Astrocyte of the hippocampus (primary cell): Measurements from ENCODE around the gene ACTN1.

Source experiments
- DNase-seq: peaks from one replicate; pipeline ENCODE4 v3.0.0; 2011; ENCODE audit warnings: low read depth, low spot score

ACTN1 gene

DNA sequence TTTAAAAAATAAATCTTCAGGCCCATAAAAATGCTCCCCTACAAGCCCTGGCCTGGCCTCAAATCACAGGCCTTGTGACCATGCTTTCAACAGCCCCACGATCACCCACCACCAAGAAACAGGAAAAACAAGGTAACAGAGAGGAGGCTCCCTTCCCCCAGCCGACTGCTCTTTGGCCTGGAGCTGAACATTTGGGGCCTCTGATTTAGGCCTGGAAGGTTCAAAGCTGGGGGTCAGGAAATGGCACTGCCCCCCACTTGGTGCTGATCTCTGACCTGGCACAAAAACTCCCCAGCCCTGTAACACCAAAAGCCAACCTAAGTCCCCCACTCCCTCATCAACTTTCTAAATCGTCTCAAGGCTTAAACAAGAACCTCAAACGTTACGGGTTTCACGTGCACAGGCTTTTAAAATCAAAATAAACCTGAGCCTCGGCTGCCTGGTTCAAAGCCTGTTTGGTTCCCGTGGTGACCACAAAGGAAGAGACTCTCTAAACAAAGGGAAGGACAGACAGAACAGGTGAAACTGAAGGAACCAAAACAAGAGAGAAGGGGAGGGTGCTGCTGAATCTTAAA, 9.0 kb downstream of the ACTN1 start:
- no peak for DNase-seq

DNA sequence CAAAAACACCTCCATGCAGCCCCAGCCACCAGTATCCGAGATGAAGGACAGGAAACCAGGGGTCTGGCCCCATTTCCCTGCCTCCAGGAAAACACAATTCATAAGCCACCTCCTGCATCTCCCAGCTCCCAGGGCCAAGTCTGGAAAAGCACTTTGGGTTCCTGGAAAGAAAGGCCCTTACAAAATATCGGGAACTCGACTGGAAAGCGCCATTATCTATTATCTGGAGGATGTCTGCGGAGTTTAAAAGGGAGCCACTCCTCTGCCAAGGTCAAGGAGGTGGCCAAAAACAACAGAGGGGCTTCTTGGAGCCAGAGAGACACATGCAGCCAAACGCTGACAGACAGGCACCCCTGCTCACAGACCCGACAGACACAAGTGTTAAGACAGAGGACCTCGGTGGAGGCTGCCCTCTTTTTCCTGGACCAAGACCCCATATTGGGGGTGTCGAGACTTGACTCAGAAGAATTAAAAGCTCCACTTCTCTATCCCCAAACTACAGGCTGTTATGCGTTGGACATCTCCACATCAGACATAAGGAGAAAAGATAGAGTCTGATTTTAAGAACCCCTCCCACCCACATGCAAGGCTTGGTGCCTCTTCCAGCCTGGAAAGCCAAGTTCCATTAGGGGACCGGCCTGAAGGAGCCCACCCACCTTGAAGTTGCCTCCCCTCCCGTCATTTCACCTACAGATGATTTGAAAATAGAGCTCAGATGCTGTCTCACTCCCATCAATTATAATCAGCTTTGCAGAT, 9.6 kb downstream of the ACTN1 start:
- DNase-seq, result peak; percentile 25

DNA sequence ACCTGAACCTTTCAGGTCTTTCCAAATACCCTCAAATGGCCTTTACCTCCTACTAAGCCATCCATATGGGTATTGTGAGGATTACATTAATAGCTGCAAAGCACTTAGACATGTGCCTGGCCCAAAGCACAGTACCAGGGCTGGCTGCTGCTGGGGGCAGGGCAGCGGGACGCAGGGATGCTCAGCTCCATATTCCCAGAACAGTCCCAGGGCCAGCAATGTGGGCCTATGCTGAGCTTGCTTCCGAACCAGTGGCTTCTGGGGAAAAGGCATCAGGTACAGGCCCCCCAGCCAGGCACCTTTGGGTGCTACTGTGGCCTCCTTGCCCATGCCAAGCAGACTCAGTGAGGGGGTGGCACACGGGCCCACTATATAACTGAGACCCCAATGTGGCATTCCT, 10.4 kb downstream of the ACTN1 start:
- DNase-seq, result no peak

DNA sequence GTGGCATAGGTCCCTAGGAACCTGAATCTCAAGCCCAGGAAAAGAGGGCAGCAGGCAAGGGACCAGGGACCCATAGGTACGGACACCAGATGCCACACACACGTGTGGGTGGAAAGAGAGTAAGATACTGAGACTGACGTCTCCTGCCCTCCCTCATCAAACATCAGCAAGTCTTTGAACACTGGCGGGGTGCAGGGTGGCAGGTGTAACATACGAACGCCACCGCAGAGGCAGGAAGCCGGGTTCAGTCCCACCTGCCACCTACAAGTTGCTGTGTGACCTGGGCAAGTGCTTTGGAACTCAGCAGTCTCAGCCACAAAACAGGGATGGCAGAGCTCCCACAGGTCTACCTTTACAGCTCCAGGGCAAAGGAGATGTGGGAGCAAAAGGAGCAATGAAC, 11.1 kb downstream of the ACTN1 start:
- no peak for DNase-seq

DNA sequence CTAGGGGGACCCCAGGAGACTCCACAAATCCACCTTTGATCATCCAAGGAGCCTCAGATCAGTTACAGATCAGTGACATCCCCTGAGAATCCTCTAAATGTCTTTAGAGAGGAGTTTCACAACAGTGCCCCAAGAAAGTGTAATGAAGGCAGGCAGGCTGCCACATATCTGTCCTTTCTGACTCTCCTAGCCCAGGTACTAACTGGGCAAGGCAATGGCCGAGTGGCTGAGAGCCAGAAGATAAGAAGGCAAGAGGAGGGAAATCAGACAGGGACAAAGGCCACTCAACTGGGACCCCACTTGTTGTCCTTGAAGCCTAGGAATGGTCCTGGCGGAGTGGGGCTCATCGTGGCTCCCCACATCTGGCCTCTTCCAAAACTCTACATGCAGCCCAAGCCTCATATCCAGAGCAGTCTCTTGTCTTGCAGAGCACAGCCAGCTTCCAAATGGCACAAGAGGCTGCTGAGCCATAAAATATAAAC, 11.6 kb downstream of the ACTN1 start:
- DNase-seq, result no peak

DNA sequence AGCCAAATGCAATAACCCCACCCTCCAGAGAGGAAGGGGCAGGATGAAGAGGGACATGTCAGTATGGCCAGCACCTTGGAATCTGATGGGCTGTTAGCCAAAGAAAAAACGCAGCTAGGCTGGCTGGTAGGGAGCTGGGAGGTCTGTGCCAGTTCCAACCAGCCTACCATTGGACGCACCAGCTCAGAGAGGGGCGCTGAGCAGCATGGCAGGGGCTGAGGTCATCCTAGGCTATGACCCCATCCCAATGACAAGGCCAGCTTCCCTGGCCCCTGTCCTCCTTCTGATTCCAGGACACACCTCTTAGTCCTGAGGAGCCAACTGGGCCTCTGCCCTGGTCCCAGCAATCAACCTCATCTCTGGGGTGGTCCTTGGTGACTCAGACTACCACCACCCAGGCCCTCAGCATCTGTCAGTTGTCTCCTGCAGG, 12.2 kb downstream of the ACTN1 start:
- DNase-seq, result no peak

DNA sequence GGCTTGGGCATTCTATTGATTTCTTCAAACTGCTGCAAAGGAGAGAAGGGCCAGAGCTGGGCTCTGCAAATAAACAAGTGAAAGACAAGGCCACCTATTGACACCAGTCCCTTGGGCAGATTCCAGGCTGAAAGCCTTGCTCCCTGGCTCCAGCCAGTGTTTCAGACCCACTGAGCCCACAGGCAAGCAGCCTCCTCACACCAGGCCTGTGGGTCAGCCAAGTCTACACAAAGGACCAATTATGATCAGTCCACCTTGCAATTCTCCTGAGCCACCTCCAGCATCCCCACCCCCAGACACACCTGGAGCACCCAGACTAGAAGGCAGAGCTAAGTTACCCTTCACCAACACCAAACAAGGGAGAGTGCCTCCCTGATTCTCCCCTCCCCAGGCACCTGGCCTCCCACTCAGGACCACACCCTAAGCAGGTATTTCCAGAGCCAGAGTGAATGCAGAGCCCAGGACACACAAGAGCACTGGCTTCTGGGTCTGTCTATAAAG, 13.8 kb downstream of the ACTN1 start:
- DNase-seq, result no peak

DNA sequence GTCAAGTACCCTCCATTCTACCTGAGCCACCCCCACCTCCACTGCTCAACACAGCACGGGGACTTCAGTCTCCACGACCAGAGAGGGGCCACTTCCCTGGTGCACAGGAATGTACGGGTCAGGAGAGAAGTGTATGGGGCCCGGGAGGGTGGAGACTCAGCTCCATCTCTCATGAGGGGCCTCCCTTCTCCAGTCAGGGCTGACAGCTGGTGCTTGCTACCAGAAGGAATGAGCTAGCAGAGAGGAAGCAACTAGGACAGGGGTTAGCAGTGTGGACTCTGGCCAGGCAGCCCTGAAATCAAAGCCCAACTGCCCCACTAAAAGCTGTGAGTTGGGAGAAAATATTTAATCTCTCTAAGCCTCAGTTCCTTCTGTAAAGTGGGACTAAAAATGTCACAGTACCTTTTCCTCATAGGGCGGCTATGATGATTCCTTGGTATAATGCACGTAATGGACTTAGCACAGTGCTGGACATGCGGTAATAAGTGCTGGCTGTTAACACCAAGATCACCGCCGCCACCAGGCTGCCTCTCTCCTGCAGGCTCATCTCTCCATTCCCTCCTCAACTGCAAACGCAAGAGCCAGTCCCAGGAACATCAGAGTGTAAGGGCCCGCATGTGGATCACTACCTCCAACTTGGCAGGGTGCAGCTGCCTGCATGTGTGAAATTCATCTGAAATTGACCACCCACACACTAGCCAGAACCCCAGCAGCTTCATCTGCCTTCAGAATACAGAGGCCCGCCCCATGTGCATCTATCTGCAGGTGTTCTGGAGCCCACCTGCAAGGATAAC, 14.6 kb downstream of the ACTN1 start:
- DNase-seq, result no peak

DNA sequence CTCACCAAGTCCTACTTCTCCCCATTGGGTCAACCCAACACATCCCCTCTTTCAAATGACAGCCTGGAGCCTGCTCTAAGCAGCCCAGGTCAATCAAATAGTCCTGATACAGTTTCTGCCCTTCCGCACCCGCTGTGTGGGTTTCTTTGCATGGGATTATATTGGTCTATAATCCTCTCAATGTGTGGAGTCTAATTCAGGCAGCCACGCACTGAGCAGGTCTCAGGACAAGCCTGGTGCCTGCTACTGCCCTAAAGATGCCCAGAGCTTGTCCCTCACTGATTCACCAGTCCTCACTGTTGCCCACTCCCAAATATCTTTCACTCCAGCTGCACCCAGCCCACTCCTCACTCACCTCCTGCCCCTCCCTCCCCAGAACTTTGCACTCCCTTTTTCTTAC, 16.4 kb downstream of the ACTN1 start:
- DNase-seq, result no peak

DNA sequence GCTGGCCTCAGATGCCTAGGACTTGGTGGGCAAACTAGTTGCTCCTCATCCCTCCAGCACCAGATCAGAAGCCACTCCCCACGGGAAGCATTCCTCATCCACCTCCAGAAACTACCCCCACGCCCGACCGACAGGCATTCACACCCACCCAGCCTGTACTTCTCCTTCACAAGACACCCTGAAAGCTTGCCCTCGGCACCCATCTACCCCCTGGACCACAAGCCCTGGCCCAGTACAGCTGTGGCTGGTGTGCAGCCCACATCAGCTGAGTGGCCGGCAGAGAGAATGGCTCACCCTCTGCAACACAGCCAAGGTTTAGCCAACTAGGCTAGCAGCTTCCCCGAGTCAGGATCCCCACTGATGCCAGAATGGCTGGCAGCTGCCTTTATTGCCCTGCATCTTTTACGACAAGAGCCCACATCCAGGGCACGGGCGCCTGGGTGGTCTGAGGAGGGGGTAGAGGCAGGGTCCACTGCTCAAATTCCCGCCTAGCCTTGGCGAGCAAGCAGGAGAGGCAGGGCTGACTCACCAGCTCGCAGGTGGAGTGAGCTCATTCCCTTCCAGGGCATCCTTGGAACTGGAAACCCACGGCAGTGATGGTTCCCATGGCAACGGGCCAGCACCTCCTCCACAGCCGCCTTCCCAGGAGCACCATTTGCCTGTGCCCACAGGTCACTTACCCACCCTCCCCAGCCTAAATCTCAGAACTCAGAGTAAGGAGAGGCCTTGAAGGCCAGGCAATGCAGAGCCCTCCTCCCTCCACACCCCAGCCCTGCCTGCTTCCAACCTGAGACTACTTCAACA, 17.1 kb downstream of the ACTN1 start:
- DNase-seq, result peak; percentile 89

DNA sequence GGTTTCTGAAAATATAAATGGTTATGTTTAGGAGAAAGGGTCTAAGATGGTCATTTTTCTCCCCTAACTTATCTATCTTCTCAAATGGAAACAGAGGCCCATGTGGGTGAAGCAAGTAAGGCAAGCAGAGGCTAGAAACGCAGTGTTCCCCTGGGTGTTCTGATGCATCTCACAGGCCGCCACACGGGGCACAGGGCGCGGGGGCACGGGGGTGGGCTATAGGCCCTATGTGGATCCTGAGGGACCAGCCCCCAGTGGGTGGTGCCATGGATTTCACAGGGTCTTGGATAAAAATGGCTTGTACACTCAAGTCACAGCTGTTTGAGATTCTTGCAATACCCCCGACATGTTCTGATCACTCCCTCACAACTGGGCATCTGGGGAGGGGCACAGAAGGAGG, 17.7 kb downstream of the ACTN1 start:
- DNase-seq, result no peak

DNA sequence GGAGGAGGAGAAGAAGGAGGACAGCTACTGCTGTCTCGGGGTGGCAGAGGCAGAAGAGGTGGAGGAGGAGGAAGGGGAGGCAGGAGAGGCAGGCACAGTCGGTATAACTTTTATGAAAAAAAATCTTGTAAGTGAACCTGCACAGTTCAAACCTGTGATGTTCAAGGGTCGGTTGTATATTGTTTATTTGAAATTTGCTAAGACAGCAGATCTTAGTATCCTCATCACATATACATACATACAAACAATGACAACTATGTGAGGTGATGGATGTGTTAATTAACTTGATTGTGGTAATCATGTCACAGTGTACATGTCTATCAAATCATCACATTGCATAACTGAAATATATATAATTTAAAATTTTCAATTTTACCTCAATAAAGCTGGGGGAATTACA, 19.0 kb downstream of the ACTN1 start:
- no peak for DNase-seq

DNA sequence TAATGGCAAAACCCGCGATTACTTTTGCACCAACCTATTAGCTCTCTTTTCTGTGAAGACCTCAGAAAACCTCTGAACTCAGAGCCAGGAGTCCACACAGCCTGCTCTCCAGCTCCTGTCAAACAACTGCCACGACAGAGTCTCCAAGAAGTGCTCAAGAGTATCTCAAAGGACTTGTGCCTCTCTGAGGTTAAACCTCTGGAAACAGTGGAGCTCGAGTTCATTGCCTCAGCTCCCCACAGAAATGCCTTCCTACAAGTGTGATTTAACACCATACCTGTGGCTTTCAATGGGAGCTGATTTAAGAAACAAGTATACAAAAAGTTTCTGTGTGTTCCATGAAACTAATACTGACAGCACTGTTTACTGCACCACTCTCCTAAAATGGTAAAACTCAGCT, 20.1 kb downstream of the ACTN1 start:
- DNase-seq, result no peak

DNA sequence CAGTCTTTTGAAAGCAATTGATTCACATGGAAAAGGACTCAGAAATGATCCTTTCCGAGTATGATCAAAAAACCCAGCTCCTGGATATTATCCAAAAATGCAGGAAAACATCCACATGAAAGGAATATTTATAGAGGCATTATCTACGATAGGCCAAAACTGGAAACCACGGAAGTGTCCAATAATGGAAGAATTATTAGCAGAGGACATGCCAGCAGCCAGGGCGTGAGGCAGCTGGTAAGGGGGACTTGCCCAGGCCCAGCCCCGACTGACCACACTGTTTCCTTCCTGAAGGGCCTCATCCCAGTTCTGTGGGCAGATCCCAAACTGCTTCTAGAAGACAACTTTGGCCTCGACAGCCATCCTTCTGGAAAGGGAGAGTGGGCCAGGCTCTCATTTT, 20.5 kb downstream of the ACTN1 start:
- DNase-seq, result peak; percentile 66

DNA sequence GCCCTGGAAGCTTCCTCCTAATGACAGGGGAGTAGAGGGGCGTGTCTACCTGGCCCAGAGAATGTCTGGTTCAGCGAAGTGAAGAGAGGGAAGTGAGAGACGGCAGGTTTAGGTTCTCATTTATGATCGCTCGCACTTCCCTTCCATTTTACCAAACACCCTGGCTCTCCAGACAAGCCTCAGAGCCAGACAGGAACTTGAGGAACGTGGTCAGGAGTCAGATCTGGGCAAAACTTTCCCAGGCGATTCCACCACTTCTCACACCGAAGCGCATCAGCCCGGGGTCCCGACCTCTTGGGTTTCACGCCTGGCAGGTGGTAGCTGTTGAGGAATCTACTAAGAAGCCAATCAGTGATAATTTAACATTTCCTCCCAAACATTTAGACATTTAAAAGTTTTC, 21.3 kb downstream of the ACTN1 start:
- no peak for DNase-seq

DNA sequence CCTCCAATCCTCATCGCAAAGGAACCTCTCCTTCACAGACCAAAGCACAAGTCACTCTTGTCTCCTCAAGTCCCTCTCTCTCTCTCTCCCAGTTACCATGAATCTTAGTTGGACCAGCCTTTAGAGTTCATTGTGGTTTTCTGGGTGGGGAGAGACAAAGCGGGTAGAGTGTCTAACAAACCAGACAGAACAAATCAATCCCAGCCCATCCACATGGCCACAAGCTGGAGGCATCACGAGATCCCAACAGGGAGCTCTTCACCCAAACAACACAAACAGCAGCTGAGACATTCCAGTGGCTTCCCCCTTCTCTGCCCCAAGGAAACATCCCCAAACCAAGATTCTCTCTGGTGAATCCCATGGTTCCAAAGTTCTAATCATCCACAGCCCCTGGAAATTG, 22.4 kb downstream of the ACTN1 start:
- no peak for DNase-seq

DNA sequence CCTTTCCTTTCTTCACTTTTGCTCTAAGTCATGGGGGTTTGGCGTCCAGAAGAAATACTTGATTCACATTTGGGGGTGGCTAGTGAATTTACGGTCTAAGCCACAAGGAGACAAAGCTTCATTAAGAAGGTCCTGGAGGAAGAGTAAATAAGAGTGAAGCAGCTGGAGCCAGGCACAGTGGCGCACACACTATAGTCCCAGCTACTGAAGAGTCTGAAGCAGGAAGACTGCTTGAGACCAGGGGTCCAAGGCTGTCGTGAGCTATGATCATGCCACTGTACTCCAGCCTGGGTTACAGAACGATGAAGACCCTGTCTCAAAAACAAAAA, 23.3 kb downstream of the ACTN1 start:
- DNase-seq, result no peak

DNA sequence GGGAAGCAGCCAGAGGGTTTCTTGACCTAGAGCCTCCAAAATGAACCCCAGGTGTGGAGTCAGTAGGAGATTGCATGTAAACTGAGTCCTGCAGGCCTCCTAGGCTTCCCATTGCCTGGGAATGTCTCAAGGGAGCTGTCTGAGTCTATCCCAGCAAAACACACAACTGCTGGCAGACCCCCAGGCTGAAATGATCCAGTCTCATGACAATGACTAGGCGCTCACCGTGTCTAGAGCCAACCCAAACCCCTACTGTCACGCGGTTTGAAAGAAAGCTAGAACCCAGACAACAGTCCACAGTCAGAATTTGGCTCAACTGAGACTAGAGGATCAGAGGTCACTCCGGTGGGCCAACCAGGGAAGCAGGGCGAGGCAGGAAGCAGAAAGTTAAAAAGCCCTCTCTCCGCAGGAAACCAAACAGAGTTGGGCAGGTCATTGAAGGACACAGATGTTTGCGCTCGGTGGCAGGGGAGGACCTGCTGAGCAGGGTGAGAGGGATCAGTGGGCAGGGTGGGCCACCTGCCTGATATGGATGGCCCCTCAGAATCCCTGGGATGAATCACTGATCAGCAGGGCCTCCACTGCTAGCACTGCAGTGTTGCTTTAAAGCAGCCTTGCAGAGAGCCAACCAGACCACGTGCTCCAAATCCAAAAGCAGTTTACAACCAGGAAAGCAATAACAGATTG, 23.8 kb downstream of the ACTN1 start:
- no peak for DNase-seq

DNA sequence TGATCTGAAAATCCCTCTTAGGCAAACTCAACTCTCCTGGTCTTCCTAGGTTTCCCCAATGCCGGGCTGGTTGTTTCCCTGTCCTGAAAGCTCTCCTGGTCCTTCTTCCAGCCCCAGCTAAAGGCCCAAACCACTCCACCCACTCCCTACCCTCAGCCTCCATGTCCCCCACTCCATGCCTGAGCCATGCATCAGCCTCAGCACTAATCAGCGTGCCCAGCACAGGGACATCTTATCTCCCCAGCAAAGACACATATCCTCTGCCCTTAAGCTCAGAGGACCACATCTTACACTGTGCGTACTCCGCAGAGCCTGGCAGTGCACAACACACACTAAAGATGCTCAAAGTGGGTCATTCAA, 25.9 kb downstream of the ACTN1 start:
- DNase-seq, result no peak

DNA sequence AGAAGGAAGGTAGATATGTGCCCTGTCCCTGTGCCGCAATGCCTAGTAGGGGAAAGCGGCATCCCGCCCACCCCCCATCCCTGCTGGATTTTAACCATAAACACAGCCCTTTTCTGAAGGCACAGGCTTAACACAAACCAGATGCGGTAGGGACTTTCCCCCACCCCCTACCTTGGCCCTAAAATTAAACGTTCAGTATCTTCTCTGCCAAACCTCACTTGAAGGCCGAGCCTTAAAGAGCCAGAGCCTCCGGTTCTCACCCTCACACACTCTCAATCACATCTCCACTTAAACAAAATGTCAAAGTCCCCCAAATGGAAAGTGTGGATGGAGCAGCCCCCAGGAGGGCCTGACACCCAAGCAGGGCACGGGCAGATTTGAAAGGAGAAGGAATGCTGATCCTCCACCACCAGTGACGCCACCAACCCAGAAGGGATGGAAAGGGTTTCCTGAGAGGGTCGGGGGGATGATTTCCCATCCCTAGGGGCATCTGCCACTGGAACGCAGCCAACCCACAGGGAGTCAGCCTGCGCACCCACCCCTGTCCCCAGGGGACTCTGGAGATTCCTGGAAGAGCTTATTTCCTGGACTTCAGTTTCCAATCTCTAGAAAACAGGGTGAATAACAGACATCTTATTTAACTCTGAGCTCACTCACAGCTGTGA, 26.4 kb downstream of the ACTN1 start:
- DNase-seq, result no peak
